GM21717 (cell line): ENCODE data around the gene APOO.

Experiments
- ATAC-seq: cut with Tn5 transposase; IDR thresholded peaks from one replicate; pipeline ENCODE4 v1.9.1; 2021; ENCODE audit warnings: mild to moderate bottlenecking, moderate library complexity; ENCODE audit not compliant: unreplicated experiment

APOO gene

GRCh38 chrX:23821847-23822246 is 85.9 kb downstream of the APOO start:
- ATAC-seq: no peak

GRCh38 chrX:23820235-23820782 is 87.4 kb downstream of the APOO start:
- no peak for ATAC-seq

- ATAC-seq: no peak
Measured at GRCh38 chrX:23819385-23820234, 88.1 kb downstream of the APOO start.

- ATAC-seq: no peak
Measured at GRCh38 chrX:23817979-23818336, 89.8 kb downstream of the APOO start.

- no peak for ATAC-seq
Measured at GRCh38 chrX:23816179-23816578, 91.6 kb downstream of the APOO start.

GRCh38 chrX:23815376-23815775 is 92.4 kb downstream of the APOO start:
- ATAC-seq: no peak

GRCh38 chrX:23813808-23814207 is 93.9 kb downstream of the APOO start:
- ATAC-seq: no peak

GRCh38 chrX:23811656-23812055 is 96.1 kb downstream of the APOO start:
- no peak for ATAC-seq

- ATAC-seq: no peak
Measured at GRCh38 chrX:23811108-23811651, 96.6 kb downstream of the APOO start.

- no peak for ATAC-seq
Measured at GRCh38 chrX:23810279-23810678, 97.5 kb downstream of the APOO start.

GRCh38 chrX:23805389-23805788 is 102.3 kb downstream of the APOO start:
- ATAC-seq: no peak

- no peak for ATAC-seq
Measured at GRCh38 chrX:23804578-23804977, 103.2 kb downstream of the APOO start.

GRCh38 chrX:23803931-23804381 is 103.8 kb downstream of the APOO start:
- no peak for ATAC-seq

- no peak for ATAC-seq
Measured at GRCh38 chrX:23802431-23802830, 105.3 kb downstream of the APOO start.

GRCh38 chrX:23799469-23800065 is 108.2 kb downstream of the APOO start:
- no peak for ATAC-seq

- no peak for ATAC-seq
Measured at GRCh38 chrX:23797371-23798128, 110.2 kb downstream of the APOO start.

GRCh38 chrX:23795221-23795620 is 112.5 kb downstream of the APOO start:
- ATAC-seq: no peak

GRCh38 chrX:23792861-23793553 is 114.7 kb downstream of the APOO start:
- no peak for ATAC-seq

GRCh38 chrX:23790155-23790497 is 117.6 kb downstream of the APOO start:
- no peak for ATAC-seq

GRCh38 chrX:23789386-23790154 is 118.2 kb downstream of the APOO start:
- ATAC-seq: no peak
